GM19099 (cell line): ENCODE measurements around the gene ACBD4.

Source experiments
- POLR2A ChIP-seq: IDR thresholded peaks from 3 replicates; pipeline ENCODE4 v1.6.1; 2011; ENCODE audit warnings: low read depth; ENCODE audit not compliant: insufficient read length; ENCODE audit errors: extremely low read depth

Gene ACBD4, protein sequence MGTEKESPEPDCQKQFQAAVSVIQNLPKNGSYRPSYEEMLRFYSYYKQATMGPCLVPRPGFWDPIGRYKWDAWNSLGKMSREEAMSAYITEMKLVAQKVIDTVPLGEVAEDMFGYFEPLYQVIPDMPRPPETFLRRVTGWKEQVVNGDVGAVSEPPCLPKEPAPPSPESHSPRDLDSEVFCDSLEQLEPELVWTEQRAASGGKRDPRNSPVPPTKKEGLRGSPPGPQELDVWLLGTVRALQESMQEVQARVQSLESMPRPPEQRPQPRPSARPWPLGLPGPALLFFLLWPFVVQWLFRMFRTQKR

DNA sequence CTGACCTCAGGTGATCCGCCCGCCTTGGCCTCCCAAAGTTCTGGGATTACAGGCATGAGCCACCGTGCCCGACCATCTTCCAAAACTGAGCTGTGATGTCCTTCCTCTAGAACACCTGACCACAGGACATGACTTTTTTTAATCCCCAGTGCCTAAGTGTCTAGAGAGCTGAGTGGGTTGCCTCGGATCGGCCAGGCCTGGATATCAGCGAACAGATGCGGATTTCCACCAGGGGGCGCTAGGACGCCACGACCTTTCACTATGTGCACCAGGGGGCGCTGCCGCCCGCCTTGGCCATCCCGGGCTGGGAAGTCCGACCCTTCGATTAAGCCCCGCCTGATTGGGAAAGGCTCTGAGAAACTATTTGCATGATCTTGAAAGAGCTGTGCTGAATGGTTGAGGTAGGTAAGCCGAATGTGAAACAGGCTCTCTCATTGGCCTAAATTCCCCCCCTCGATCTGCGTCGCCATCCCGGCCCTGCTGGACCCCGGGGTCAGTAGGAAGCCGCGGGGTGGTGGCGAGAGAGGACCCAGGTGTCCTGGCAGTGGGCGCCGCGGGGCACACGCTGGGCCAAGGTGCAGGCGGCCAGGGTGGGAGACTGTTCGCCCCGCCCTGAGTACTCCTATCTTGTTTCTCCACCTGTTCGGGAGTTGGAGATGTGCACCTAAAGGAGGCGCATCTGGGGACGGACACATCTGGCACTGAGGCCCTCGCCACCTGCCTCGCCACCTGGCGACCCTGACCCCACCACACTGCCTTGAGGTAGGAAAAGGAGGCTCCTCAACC is at the start of gene ACBD4:
Gene ACBD4, plus strand, starts transcription at position 496 of the 786 bp plus-strand sequence. CDS start 458 bp downstream, outside the sequence.
- peak; percentile 82 for TF ChIP-seq POLR2A

DNA sequence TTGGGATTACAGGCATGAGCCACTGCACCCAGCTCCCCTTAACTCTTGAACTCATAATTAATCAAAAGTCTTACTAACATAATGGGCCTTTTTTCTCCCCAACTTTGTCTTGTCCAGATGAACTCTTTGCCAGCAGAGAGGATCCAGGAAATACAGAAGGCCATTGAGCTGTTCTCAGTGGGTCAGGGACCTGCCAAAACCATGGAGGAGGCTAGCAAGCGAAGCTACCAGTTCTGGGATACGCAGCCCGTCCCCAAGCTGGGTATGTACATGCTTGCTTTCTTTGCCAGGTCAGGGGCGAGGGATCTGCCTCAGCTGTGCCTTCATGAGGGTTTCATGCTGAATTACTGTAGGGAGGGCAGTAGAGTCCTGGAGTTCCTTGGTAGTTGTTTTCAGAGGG is 49.1 kb upstream of the ACBD4 start:
- TF ChIP-seq POLR2A, result no peak

DNA sequence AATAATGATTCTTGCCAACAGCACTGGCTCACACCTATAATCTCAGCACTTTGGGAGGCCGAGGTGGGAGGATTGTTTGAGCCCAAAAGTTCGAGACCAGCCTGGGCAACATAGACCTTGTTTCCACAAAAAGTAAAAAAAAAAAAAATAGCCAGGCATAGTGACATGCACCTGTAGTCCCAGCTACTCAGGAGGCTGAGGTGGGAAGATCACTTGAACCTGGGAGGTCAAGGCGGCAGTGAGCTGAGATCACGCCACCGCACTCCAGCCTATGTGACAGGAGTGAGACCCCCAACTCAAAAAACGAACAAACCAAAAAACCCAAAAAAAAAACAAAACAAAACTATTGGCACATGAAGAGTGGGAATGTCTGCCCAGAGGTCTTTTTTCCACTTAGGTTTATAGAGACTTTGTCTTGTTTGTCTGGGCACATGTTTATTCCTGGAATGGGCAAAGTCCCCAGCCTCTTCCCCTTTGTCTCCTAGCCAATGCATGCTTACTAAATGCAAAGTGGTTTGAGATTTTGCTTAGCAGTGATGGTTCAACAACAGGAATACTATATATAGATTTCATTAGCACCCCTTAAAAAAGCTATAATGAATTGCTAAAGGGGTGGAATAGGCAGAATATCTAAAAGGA is 48.5 kb upstream of the ACBD4 start:
- no peak for TF ChIP-seq POLR2A

DNA sequence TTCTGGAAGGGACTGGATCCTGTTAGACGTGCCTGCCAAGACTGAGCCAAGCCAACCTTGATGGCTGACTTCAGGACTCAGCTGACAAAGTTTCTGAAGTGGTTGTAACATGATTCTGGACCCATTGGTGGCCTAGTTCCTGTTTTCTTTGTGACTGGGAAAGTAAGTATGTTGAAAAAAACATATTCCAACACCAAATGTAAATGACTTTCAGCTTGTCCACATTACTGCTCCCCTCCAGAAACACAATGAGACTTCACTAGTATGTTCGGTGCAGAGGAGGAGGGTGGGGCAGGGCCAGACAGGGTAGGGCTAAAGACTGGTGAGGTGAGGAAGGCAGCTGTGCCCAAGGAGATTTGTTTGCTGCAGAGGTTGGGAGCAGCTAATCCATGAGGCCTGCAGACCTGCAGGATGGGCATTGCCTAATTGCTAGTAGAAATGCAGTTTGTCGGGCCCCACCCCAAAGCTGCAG is 47.9 kb upstream of the ACBD4 start:
- TF ChIP-seq POLR2A, result no peak

DNA sequence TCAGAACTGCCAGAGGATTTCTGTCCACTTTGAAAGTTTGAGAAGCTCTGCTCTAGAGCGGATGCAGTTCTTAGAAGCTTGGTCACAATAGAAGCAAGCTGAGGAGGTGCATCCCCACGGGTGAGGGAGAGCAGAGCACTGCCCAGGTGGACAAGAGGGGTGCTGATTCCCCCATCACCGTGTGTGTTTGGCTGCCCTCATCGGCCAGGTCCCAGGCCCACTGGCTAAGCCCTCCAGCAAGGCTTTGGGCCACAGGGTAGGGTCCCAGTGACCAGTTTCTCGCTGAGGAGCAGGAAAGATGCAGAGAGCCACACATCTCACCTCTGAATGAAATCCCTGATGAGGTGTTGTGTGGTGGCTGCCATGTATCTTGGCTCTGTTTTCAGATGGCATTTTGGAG is 47.5 kb upstream of the ACBD4 start:
- TF ChIP-seq POLR2A, result no peak

DNA sequence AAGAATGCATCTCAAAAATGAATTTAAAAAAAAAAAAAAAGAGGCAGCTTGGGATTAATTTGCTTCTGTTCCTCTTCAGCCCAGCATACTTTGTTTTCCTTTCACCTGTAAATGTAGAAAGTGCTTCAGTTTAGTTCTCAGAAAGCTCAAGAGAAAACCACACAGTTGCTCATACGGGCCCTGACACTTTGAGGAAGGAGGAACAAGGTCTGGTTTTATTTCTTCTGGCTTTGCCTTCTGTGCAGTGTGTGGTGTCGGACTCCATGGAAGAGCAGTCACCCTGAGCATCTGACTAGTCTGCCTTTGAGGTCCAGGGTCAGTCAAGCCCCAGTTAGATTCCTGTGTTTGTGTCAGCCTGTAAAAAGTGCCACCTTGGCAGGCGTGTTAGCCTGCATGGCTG is 46.7 kb upstream of the ACBD4 start:
- no peak for TF ChIP-seq POLR2A

DNA sequence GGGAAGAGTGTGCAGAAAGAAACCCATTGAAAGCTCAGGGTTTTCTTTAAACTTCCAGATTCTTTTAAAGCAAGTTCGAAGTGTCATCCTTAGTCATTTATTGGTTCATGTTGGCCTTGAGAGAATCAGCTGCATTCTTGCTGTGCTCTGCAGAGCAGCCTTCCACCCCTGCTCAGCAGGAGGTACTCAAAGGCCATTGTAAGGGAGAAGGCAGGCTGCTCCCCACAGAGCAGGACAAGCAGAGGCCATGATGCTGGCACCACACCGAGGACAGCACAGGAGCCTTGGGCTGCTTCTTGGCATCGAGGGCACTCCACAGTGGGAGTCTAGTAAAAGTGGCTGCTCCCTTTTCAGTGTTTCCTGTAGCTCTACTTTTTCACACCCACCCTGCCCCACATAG is 44.8 kb upstream of the ACBD4 start:
- no peak for TF ChIP-seq POLR2A

DNA sequence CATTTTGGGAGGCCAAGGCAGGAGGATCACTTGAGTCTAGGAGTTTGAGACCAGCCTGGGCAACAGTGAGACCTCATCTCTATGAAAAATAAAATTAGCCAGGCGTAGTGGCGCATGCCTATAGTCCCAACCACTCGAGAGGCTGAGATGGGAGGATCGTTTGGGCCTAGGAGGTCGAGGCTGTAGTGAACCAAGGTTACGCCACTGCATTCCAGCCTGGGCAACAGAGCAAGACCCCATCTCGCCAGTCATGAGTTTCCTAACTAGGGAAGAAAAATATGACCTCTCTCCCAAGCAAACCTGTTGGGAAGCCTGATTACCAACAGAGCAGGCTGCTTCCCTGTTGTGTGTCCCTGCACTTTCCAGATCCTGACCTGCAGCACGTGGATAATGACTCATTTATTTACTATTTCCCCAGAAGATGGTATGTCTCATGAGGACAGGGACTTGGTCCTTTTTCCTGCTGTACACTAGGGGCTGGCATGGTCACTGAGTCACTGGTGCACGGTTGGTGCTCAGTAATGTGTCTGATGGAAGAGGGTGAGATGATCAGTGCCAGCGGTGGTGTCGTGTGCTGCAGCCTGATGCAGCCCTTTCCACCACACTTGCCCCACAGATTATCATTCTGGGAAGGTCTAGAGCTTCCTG is 43.6 kb upstream of the ACBD4 start:
- TF ChIP-seq POLR2A, result no peak

DNA sequence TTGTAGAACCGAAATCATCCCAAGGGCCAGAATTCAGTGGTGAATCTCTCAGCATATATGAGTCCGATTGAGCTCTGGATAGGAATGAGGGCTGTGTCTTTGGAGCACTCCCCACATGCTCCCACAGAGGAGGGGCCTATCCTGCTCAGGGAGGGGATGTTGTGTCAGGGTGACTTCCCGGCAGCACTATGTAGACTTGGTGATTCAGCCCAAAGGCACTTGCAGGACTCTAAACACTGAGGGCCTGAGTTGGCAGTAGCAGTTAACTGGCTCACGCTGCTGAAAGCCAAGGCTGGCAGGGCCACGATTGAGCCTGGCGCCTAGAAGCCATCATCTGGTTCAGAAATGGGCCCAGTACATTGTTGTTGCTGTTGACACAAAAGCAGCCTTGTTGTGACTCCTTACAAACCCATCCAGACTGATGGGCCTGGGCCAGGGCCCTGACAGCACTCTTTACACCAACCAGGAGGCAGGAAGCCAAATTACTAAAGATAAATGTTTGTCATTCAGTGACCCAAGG is 42.5 kb upstream of the ACBD4 start:
- TF ChIP-seq POLR2A, result no peak

DNA sequence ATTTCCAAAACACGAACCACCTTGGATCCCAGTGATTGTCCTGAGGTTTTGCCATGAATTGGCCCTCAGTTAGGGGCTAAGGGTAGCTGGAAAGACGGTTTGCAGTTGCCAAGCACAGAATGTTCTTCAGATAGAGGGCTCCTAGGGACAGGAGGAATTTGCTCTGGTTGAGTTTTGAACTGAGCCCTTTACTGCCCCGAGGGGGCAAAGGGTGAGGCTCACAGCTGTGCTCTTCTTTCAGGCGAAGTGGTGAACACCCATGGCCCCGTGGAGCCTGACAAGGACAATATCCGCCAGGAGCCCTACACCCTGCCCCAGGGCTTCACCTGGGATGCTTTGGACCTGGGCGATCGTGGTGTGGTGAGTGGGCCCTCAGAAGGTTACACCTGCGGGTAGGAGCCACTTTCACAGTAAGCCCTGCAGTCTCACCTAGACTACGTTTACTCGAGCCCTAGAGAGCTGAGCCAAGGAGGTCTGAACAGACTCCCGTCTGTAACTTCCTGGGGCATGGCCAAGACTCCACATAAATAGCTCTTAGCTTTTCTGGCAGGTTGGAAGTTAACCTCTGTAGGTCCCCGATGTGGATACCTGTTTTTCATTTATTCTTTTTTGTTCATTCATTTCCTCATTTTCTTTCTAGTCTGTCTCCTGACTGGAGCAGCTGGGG is 41.9 kb upstream of the ACBD4 start:
- TF ChIP-seq POLR2A, result no peak

DNA sequence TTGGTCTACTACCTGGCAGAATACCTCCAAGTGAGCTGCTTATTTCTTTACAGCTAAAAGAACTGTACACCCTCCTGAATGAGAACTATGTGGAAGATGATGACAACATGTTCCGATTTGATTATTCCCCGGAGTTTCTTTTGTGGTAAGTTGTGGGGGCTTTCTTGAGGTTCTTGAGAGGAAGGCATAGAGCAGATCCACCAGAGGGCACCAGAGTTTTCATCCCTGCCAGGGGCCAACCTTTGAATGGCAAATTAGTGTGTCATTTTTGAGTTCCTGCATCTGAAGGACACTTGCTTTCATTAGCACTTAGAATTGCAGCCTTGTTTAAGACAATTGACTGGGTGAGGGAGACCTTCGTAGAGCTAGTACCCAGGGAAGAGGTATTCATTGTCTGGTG is 39.3 kb upstream of the ACBD4 start:
- no peak for TF ChIP-seq POLR2A

DNA sequence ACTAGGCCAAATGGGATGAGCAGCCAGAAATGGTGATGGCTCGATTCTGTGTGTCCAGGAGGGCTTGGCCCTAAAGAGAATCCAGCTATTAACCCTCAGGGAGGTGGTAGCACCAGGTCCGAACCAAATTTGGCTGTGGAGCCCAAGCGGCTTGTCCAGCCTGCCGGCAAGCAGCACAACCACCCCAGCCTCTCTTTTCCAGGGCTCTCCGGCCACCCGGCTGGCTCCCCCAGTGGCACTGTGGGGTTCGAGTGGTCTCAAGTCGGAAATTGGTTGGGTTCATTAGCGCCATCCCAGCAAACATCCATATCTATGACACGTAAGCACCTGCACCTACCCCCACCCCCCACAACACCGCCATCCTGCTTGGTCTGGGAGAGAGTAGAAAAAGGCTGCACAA is 38.6 kb upstream of the ACBD4 start:
- no peak for TF ChIP-seq POLR2A

DNA sequence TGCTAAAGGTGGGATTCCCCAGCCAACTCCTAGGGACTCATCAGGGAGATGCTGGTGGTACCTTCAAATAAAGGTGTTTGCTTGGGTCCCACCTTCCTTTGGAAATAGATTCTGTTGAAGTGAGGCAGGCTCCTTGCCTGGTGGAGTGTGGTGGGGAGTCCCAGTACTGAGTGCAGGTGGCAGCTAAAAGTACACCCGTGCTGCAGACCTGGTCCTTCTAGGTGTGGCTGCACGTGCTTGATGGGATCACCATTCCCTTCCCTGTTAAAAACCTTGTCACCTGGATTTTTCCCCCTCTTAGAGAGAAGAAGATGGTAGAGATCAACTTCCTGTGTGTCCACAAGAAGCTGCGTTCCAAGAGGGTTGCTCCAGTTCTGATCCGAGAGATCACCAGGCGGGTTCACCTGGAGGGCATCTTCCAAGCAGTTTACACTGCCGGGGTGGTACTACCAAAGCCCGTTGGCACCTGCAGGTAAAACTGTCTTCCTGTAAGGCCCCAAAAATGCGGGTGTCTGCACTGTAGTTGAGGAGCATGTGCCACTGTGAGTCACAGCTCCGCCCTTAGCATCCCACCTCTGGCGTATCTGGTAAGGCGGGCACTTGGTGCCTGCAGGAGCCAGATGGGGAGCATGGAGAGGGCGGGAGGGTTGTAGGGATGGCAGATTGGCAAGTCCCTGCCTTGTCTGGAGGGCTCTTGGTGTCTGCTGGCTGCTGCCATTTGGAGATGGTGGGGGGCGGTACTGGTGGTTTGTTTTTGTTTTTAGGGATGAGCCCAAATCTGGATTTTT is 37.2 kb upstream of the ACBD4 start:
- no peak for TF ChIP-seq POLR2A
